HG03378 (cell line): ENCODE data around the gene SLC12A8.

ENCODE experiments used
- ATAC-seq: cut with Tn5 transposase; IDR thresholded peaks from one replicate; pipeline ENCODE4 v1.9.1; 2021; ENCODE audit warnings: mild to moderate bottlenecking, moderate library complexity; ENCODE audit not compliant: unreplicated experiment

Gene SLC12A8

GRCh38 chr3:125212509-125213363 is at the start of gene SLC12A8:
Gene SLC12A8 (minus strand): TSS chr3:125212748. CDS start chr3:125211349, 1,399 bp downstream.
- no peak for ATAC-seq

GRCh38 chr3:125262161-125262560 is 49.6 kb upstream of the SLC12A8 start:
- ATAC-seq: no peak

- no peak for ATAC-seq
Measured at GRCh38 chr3:125261031-125261430, 48.5 kb upstream of the SLC12A8 start.

GRCh38 chr3:125260158-125260557 is 47.6 kb upstream of the SLC12A8 start:
- no peak for ATAC-seq

- ATAC-seq: no peak
Measured at GRCh38 chr3:125257536-125257935, 45.0 kb upstream of the SLC12A8 start.

GRCh38 chr3:125256675-125257074 is 44.1 kb upstream of the SLC12A8 start:
- ATAC-seq: no peak

GRCh38 chr3:125250973-125251372 is 38.4 kb upstream of the SLC12A8 start:
- ATAC-seq: no peak

GRCh38 chr3:125246237-125246636 is 33.7 kb upstream of the SLC12A8 start:
- no peak for ATAC-seq

GRCh38 chr3:125245521-125245920 is 33.0 kb upstream of the SLC12A8 start:
- no peak for ATAC-seq

- ATAC-seq: no peak
Measured at GRCh38 chr3:125240496-125240895, 27.9 kb upstream of the SLC12A8 start.

GRCh38 chr3:125239266-125239665 is 26.7 kb upstream of the SLC12A8 start:
- ATAC-seq: no peak

GRCh38 chr3:125238759-125239158 is 26.2 kb upstream of the SLC12A8 start:
- ATAC-seq: no peak

- ATAC-seq: no peak
Measured at GRCh38 chr3:125236331-125236903, 23.9 kb upstream of the SLC12A8 start.

- no peak for ATAC-seq
Measured at GRCh38 chr3:125234831-125235230, 22.3 kb upstream of the SLC12A8 start.

GRCh38 chr3:125232401-125232800 is 19.9 kb upstream of the SLC12A8 start:
- no peak for ATAC-seq

GRCh38 chr3:125231895-125232294 is 19.3 kb upstream of the SLC12A8 start:
- ATAC-seq: no peak

- no peak for ATAC-seq
Measured at GRCh38 chr3:125229707-125230106, 17.2 kb upstream of the SLC12A8 start.

GRCh38 chr3:125229168-125229567 is 16.6 kb upstream of the SLC12A8 start:
- ATAC-seq: no peak

GRCh38 chr3:125221831-125222230 is 9.3 kb upstream of the SLC12A8 start:
- ATAC-seq: no peak

GRCh38 chr3:125220727-125221429 is 8.3 kb upstream of the SLC12A8 start:
- ATAC-seq: no peak

- ATAC-seq: no peak
Measured at GRCh38 chr3:125220183-125220582, 7.6 kb upstream of the SLC12A8 start.

GRCh38 chr3:125219261-125219701 is 6.7 kb upstream of the SLC12A8 start:
- no peak for ATAC-seq
